ENCODE data around the gene THSD4. TPM values are rescaled to one million over a fixed set of nuclear protein-coding genes. Genes with fewer than 3 reads are reported as not detected.

THSD4 gene
- total RNA-seq, 2 experiments from 2014 or later = not detected

DNA sequence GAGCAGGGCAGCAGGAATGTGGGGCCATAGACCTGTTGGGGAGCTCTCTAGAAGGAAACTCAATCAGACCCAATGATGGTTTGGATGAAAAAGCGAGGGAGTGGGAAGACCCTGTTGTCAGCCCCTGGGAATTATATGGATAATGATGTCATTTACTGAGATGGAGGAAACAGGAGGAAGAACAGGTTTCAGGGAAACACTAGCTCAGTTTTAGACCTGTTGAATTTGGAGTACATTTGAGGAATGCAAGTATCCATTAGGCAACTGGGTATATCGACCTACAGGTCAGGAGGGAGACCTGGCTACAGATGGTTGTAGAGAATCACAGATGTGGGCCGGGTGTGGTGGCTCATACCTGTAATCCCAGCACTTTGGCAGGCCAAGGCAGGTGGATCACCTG, 428.1 kb downstream of the THSD4 start:
- ChIA-PET POLR2A (no interaction called here), CTCF (no interaction called here)

GRCh38 chr15:71545223-71545760, 430.0 kb downstream of the THSD4 start:
- POLR2A ChIA-PET = no interaction called here
- CTCF ChIA-PET = no interaction called here

DNA sequence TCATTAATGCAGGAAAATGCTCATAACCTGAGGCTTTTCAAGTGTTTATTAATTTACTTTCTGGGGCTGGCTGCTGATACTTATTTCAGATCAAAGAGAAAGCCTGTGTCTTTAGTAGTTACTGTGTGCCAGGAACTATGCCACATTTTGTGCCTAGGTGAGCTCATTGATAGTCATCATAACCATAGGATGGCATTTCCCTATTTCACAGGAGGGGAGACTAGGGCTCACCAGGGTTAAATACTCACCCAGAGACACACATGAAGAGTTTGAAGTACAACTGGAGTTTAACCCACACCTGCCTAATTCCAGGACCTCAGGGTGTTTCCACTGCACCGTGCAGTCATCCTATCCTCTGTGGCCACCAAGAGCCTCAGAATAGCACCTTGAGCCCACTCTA, 430.7 kb downstream of the THSD4 start:
- POLR2A ChIA-PET = no interaction called here
- CTCF ChIA-PET = no interaction called here

DNA sequence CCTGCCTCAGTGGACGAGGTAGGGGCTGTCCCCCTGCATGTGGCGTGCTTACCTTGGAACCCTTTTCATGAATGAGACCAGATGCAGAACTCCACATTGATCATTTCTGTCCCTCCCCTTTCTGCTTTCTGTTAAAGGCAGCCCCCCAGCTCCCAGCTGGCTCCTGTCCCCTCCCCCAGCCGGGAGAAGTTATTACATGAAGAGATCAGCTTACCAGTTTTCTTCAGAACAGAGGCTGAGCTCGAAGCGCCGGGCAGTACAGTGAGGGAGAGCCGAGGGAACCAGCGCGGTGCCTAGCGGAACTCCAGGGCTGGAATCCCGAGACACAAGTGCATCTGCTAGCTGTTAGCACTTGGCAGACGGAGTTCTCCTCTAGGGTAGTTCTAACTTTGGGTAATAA, 431.7 kb downstream of the THSD4 start:
- CTCF ChIA-PET = no interaction called here
- POLR2A ChIA-PET = no interaction called here

DNA sequence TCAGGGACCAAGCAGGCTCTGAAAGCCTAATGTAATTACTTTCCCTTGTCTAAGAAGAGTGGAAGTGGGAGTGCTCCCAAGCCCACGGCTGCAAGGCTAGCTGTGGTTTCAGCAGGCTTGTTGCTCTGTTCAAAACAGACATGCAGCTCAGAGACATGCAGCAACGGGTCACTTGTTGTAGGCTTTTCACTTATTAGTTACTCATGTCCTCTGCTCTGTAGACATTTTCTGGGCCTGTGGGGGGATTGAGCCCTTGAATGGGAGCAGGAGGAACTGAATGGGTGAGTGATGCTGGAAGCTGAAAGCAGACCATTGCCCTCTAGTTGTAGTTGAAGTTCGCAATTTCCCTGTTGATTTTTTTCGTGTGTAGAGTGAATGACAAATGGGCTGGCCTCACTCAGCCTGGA, 433.1 kb downstream of the THSD4 start:
- POLR2A ChIA-PET = no interaction called here
- CTCF ChIA-PET = no interaction called here

DNA sequence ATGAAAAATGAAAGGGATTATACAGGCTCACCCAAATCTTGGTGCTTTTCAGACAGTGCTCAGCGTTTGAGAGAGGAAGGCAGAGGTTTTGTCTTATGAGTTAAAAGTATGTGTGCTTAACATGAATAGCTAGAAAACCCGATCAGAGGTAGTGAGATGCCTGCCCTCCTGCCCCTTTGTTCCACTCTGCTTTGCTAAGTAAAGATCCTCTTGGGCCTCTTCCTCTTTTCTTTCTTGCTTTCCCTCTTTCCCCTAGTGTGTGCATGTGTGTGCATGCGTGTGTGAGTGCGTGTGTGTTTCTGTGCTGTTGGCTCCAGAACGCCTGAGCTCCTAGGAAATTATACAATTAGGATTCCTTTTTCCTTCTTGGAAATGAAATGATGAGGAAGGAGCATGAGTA, 433.8 kb downstream of the THSD4 start:
- ChIA-PET POLR2A (no interaction called here), CTCF (no interaction called here)

- ChIA-PET CTCF (no interaction called here), POLR2A (no interaction called here)
Observed at GRCh38 chr15:71549697-71550096, 434.4 kb downstream of the THSD4 start.

GRCh38 chr15:71551566-71551965, 436.3 kb downstream of the THSD4 start:
- ChIA-PET CTCF (no interaction called here), POLR2A (no interaction called here)

DNA sequence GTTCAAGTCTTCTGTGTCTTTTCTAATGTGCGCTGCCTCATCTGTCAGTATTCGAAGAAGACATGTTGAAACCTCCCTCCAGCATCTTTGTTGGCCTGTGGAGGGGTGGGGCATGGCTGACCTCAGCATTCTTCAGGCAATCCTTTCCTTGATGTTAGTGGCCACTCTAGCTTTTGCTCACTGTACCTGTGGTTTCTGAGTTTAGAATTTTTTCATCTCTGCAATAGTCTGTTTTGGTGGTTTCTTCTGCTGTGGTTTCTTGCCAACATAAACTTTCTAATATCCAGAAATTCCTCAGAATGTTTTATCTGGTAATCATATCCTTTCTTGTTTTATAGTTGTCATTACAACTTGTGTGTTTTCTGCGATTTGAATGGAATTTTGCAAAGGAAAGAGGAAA, 443.8 kb downstream of the THSD4 start:
- ChIA-PET POLR2A (no interaction called here), CTCF (no interaction called here)

DNA sequence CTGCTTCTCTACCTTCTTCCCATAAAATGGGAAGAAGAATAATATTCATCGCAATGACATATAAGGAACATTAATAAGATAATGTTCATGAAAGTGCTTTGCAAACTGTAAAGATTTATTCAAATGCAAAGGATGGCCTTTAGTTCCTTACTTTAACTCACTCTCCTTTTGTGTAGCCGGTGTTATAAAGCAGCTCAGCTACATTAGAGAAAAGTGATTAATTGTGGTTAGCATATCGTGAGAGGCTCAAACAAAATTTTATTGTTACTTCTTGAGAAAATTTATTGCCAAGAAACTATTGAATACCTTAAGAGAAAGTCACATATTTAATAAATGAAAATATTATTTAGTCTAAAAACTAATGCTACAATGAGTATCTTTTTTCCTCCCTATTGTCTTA, 444.3 kb downstream of the THSD4 start:
- ChIA-PET CTCF (no interaction called here), POLR2A (no interaction called here)

DNA sequence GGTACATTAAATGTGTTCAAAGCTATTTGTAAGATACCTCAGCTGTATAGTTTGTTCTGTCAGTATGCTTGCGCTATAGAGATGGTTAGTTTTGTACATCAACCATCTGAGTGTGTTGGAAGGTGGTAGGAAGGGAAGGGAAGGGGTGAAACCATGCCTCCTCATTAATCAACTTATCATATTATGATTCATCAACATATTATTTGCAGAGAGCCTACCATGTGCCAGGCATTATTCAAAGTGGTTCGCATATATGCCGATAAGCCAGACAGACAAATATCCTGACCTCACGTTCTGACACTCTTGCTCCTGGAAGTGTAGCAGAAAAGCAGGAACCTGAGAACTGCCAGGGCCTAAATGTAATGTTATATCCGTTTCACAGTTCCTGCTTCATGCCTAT, 447.0 kb downstream of the THSD4 start:
- ChIA-PET CTCF (no interaction called here), POLR2A (no interaction called here)

DNA sequence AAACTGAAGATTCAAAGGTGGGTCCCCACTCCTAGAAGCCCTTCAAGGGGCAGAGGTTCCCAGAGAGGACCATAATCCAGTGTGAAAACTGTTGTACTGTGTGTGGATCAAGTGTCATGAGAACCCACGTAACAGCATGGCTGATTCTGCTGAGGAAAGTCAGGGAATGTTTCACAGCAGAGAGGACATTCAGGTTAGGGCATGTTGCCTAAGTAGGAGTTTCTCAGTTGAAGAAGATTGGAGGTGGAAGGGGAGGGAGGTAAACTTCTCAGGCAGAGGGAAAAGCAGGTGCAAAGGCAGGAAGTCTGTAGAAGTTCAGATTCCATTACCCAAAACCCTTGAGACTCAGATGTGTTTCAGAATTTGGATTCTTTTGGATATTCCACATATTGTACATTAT, 448.9 kb downstream of the THSD4 start:
- CTCF ChIA-PET = no interaction called here
- POLR2A ChIA-PET = no interaction called here

GRCh38 chr15:71565006-71565405, 449.7 kb downstream of the THSD4 start:
- CTCF ChIA-PET = no interaction called here

DNA sequence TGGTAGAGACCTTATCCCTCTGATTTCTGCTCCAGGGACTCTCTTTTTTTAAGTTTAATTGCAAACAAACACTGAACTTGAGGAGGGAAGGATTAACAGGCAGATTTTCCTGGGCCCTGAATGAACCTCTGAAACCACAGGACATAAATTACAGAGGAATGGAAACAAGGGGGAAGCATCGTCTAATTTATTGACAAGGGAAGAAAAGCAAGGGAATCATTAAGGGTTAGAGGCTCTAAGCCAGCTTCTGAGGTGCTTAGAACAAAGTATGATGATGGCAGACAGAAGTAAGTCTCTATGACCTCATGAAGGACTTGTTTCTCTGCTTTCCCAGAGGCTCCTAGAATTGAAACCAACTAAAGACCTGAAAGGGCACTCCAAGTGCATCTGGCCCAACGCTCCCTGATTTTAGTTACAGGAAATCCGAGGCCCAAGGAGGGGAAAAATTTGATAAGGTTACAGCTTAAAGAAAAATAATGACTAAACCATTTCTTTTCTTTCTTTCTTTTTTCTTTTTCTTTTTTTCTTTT, 450.4 kb downstream of the THSD4 start:
- POLR2A ChIA-PET = no interaction called here
- CTCF ChIA-PET = no interaction called here

More at GRCh38 chr15:71565006-71565405, 449.7 kb downstream of the THSD4 start:
- POLR2A ChIA-PET = no interaction called here

DNA sequence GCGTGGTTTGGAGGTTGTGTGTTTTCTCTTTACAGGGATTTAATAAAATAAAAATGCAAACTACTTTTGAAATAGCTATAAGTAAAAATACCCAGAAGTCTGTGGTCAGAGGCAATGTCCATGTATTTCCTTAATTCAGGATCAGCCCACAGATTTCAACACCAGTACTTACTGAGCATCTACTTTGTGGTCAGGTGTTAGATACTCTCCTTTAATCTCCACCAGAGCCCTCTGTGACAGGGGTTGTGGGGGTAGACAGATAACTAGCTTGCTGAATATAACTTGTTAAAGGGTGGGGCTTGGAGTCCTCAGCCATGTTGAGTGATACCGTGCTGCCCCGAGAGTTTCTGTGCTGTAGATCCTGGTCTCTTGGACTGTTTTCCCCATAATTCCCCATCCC, 451.0 kb downstream of the THSD4 start:
- POLR2A ChIA-PET = no interaction called here
- CTCF ChIA-PET = no interaction called here

DNA sequence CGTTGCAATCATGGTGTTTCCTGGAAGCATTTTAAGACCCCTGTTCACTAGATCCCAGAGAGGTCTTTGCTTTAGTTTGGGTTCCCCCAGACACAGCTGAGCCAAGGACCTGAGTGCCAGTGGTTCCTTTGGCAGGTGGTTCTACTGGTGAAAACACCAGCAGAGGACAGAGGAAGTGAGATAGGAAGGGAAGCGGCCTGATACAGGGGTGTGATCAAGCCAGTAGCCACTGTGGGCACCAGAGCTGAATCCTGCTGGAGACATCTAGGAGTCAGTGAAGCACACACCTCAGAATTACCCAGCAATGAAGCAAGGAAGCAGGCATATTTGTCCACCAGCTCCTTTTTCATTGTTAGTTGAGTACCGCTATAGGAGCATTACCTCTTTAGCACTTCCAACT, 451.9 kb downstream of the THSD4 start:
- ChIA-PET CTCF (interaction anchor here (0.5 kb wide), 1 partner anchor 283 kb away, joined by 3 read pairs; no protein-coding TSS in a partner anchor), POLR2A (no interaction called here)

DNA sequence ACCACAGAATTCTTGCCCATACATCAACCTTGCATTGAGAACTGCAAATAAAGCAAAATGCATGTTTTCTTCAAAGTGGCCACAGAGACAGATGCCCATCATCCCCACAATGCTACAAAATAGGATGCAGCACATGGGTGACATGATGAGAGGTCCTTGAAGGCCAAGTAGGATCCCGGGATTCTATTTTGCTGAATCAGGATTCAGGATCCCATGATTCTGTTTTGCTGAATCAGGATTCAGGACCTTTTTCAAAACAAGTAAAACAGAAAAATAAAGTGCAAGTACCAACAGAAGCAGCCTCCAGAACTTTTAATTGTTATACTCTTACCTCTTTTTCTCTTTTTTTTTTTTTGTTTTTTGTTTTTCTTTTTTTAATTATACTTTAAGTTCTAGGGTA, 453.0 kb downstream of the THSD4 start:
- ChIA-PET POLR2A (no interaction called here), CTCF (no interaction called here)

DNA sequence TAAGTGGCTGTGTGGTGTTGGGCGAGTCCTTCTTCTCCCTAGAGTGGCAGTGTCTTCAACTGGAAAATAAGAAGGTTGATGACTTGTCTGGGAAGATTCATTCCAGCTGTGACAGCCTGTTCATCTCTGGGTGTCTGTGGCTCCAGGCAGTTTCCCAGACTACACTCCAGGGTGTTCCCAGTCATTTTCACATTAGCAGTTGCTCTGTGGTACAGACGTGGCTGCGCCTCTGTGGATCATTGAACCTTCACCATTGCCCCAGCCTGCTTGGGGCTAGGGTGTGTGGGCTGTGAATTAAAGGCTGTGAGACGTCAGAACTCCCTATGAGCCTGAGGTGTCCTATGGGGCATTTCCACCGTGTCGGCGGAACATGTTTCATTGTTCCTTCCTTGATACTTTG, 455.5 kb downstream of the THSD4 start:
- CTCF ChIA-PET = no interaction called here
- POLR2A ChIA-PET = no interaction called here

- ChIA-PET CTCF (no interaction called here), POLR2A (no interaction called here)
Observed at GRCh38 chr15:71571641-71572040, 456.4 kb downstream of the THSD4 start.

DNA sequence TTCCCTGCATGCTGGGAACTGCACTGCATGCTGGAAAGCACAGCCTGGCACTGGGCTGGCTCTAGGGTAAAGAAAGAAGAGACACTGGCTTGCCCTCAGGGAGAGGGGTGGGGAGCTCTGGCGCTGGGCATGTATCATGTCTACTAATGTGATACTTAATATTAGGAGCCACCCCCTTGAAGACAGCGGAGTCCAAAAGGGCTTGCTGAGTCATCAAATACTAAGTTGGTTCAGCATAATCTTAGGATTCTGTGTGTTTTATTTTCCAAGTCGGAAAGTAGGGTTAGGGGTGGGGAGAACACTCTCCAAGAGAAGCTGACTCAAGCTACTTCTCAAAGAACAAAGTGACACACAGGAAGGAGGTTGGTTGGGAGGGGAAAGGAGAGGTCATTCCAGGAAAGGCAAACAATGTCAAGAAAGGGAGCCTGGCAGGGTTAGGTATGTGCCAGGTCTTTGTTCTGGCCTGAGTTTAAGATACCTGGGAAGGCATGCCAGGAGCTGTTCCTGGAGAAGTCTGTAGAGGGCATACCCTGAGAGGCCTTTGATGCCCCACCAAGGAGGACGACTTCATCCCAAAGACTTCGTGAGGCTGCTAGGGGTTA, 457.3 kb downstream of the THSD4 start:
- CTCF ChIA-PET = no interaction called here
- POLR2A ChIA-PET = no interaction called here

GRCh38 chr15:71573599-71573998, 458.3 kb downstream of the THSD4 start:
- ChIA-PET CTCF (no interaction called here), POLR2A (no interaction called here)

GRCh38 chr15:71575474-71576045, 460.3 kb downstream of the THSD4 start:
- POLR2A ChIA-PET = no interaction called here
- CTCF ChIA-PET = interaction anchor here (0.6 kb wide), 1 partner anchor 163 kb away, joined by 3 read pairs; no protein-coding TSS in a partner anchor

Measured in activated CD8-positive, alpha-beta memory T cell treated with anti-CD3 and anti-CD28 coated beads for 36 hours (primary cell).